Measurements from ENCODE around the gene GRHL1. TPM values are rescaled to one million over a fixed set of nuclear protein-coding genes. Genes with fewer than 3 reads are reported as not detected.

The GRHL1 gene
- total and polyA plus RNA-seq, 2 donors (not counting 3 experiments of a cell fraction or from before 2014, with no cell fraction given) = 0.37 to 1.1 TPM

- H3K4me3 ChIP-seq (replicated peaks in 1 of 3; ENCODE audit: insufficient read depth in 1 of 3, low read depth in 1 of 3, low read length in 3 of 3) = no peak overlapping the region
- FAIRE-seq = no peak
- H3K79me2 ChIP-seq (ENCODE audit: control insufficient read depth, insufficient read depth, low read length) = no peaks in the 10 kb centered on the region
- intact Hi-C loops (cut with micrococcal nuclease) (no loop called here), dilution Hi-C loops (cut with MboI; ENCODE audit: extremely low pct_ligation_motif_present, low sequenced_read_pairs) (no loop called here)
- no TSS peak for BruUV-seq (replicated peaks)
- no peaks in the 10 kb centered on the region for H4K20me1 ChIP-seq (replicated peaks; ENCODE audit: control insufficient read depth, extremely low read depth, insufficient read depth, low read length)
- no peak overlapping the region for H2AFZ ChIP-seq (ENCODE audit: low read depth, low read length)
- no peaks in the 10 kb centered on the region for H3K9me3 ChIP-seq (replicated peaks; ENCODE audit: control insufficient read depth, insufficient read depth, low read length)
- ChIA-PET CTCF (interaction anchor here (1.0 to 3.5 kb wide), 3 partner anchors 10 to 18 kb away, joined by 3 to 14 read pairs (median 3); no protein-coding TSS in a partner anchor), POLR2A (no interaction called here)
- H3K4me2 ChIP-seq (ENCODE audit: insufficient read depth, low read length) = no peak overlapping the region
- H3K9me1 ChIP-seq (replicated peaks; ENCODE audit: control insufficient read depth, extremely low read depth, insufficient read depth, low read length) = no peaks in the 10 kb centered on the region
- no peaks in the 10 kb centered on the region for H3K36me3 ChIP-seq (ENCODE audit: control insufficient read depth in 2 of 2, extremely low read depth in 1 of 2, insufficient read depth in 2 of 2, low read length in 2 of 2)
- H3K4me1 ChIP-seq (ENCODE audit: control insufficient read depth, extremely low read depth, insufficient read depth, low read length) = no peaks in the 10 kb centered on the region
- TF ChIP-seq POLR2AphosphoS5 (IDR thresholded peaks at IDR 0.05; ENCODE audit: insufficient read depth, low read depth, low read length) = no peak
- TF ChIP-seq CTCF (IDR thresholded peaks at IDR 0.05; ENCODE audit: extremely low read depth in 1 of 2, insufficient read depth in 1 of 2, low read depth in 1 of 2, low read length in 2 of 2) = no peak
- no peak for TF ChIP-seq MAX (IDR thresholded peaks at IDR 0.05; ENCODE audit: insufficient read depth, insufficient read length)
- TF ChIP-seq GATA2 (IDR thresholded peaks at IDR 0.05; ENCODE audit: insufficient read depth, insufficient read length, low read depth, low read length) = no peak
- TF ChIP-seq FOS (IDR thresholded peaks at IDR 0.05; ENCODE audit: borderline replicate concordance, insufficient read depth, low read length) = no peak
- TF ChIP-seq JUN (IDR thresholded peaks at IDR 0.05; ENCODE audit: borderline replicate concordance, insufficient read depth, insufficient read length, low read depth) = no peak
- no peak for TF ChIP-seq MYC (IDR thresholded peaks at IDR 0.05; ENCODE audit: low read depth, low read length)
- H3K27ac ChIP-seq (ENCODE audit: insufficient read depth, low read depth, low read length) = no peak overlapping the region
- H3K27me3 ChIP-seq (ENCODE audit: control insufficient read depth in 2 of 2, insufficient read depth in 2 of 2, low read length in 2 of 2) = no peaks in the 10 kb centered on the region
- H3K9ac ChIP-seq (replicated peaks; ENCODE audit: extremely low read depth, insufficient read depth, low read length) = no peak overlapping the region
- no peak for DNase-seq (ENCODE audit: low read depth, low spot score)
Observed at GRCh38 chr2:10002109-10002508, 50.6 kb downstream of the GRHL1 start.

Data from endothelial cell of umbilical vein (primary cell).